Thyroid gland (tissue), 4 donors: ENCODE measurements around the gene MAP4. TPM values are rescaled to one million over a fixed set of nuclear protein-coding genes. Genes with fewer than 3 reads are reported as not detected.
"Not testable (repeated sequence)": the region's sequence is repeated elsewhere in the genome, so short reads cannot be mapped to it uniquely, and the experiment has no call there.

Experiments
- DNase-seq, 2 donors: peaks; one replicate each; pipeline ENCODE4 v3.0.0-alpha.2; 2019
- H3K27ac ChIP-seq, 3 donors: fragments of 200-600 bp; sonication (generic); 1 replicate in 2 of 3; 2 replicates in 1 of 3; pipeline ENCODE4 v1.5.1; 2016 to 2019; ENCODE audit warnings: mild to moderate bottlenecking in 1 of 3, moderate library complexity in 1 of 3
- H3K27me3 ChIP-seq: fragments of 200-600 bp; sonication (generic); one replicate; pipeline ENCODE4 v1.5.1; 2019
- H3K36me3 ChIP-seq, 2 donors: fragments of 200-600 bp; sonication (generic); one replicate each; pipeline ENCODE4 v1.5.1; 2016 to 2019
- H3K4me1 ChIP-seq, 2 donors: fragments of 200-600 bp; sonication (generic); one replicate each; pipeline ENCODE4 v1.5.1; 2017 to 2019
- H3K4me3 ChIP-seq, 3 donors: fragments of 200-600 bp; sonication (generic); replicated peaks in 1 of 3; 1 replicate in 2 of 3; 2 replicates in 1 of 3; pipeline ENCODE4 v1.5.1; 2016; ENCODE audit warnings: mild to moderate bottlenecking in 1 of 3
- H3K9me3 ChIP-seq: fragments of 200-600 bp; sonication (generic); one replicate; pipeline ENCODE4 v1.5.1; 2017
- POLR2A ChIP-seq, 2 donors: fragments of 450-650 bp; IDR thresholded peaks; one replicate each; pipeline ENCODE4 v1.6.1; 2017; ENCODE audit warnings: antibody characterized with exemption in 2 of 2, mild to moderate bottlenecking in 2 of 2, moderate library complexity in 1 of 2
- WGBS, 2 donors: methylation state at CpG; one replicate each; pipeline ENCODE4 v1.1.5; 2017; 5-methylcytosine and 5-hydroxymethylcytosine counted together
- intact Hi-C: fragments of 100-400 bp; cut with DNase I; formaldehyde crosslinking; loops from one replicate; pipeline ENCODE4 v1.15.1; 2023
- total RNA-seq, 4 donors: library from RNA; depleted of rRNA; stranded (reverse); fragments of >200 nt; gene quantifications; one replicate each; pipeline ENCODE4 v1.2.3, GENCODE V29; 2016
- TF ChIP-seq, protein P1 (sequence below), 6 experiments: fragments of 200-600 bp in 3 of 6; fragments of 450-650 bp in 3 of 6; sonication (generic) in 3 of 6; IDR thresholded peaks; one replicate each; pipeline ENCODE4 v1.5.1; 2016 to 2019; ENCODE audit warnings: antibody characterized with exemption in 6 of 6, mild to moderate bottlenecking in 2 of 6, inconsistent platforms in 1 of 6, moderate library complexity in 1 of 6

MAP4 gene
- total RNA-seq, 4 donors from 2014 or later, result 75.5 to 103 (median 88.0) TPM

DNA sequence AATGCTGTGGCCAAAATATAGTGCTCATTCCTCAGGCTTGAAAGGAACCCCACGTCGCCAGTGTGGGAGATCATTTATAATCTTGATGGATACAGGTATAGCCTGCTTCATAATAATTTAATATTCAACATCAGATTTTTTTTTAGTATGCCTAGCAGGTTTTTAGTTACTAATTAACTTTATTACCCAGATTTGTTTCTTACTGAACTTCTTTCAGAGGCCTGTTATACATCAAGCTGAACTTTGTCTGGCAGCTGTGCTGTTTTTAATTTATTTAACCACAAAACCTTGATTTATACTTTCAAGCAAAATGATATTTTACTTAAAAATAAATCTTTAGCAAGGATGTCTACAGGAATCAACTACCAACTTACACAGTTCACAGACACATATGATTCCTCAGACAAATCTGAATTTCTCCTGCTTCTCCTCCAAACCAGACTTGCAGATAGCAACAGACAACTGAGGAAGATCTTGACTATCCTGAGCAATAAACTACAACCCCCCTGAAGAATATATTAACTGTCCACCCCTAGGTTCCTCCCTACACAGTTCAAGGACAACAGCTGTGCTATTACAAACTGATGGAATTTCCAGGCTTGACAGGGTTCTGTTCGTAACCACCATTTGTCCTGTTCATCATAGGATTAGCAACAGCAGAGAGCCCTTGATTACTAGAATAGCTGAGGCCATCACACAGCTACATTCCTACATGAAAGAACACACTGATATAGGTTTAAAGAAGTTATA is 610 bp downstream of the MAP4 start:
- H3K9me3 ChIP-seq, result no peaks in the 10 kb centered on the region
- no peak for DNase-seq
- H3K27me3 ChIP-seq, result no peaks in the 10 kb centered on the region
- peaks cover 10 to 20% of the 10 kb centered on the region in 2 donors for H3K4me1 ChIP-seq
- H3K27ac ChIP-seq, result no peak overlapping the region
- no peaks in the 10 kb centered on the region for H3K36me3 ChIP-seq
- intact Hi-C loops, result no loop called here
- 86 to 92% methylated on average over 3 of the region's 3 CpGs for WGBS, 2 donors
- H3K4me3 ChIP-seq, result no peak overlapping the region
- TF ChIP-seq, protein P1, sequence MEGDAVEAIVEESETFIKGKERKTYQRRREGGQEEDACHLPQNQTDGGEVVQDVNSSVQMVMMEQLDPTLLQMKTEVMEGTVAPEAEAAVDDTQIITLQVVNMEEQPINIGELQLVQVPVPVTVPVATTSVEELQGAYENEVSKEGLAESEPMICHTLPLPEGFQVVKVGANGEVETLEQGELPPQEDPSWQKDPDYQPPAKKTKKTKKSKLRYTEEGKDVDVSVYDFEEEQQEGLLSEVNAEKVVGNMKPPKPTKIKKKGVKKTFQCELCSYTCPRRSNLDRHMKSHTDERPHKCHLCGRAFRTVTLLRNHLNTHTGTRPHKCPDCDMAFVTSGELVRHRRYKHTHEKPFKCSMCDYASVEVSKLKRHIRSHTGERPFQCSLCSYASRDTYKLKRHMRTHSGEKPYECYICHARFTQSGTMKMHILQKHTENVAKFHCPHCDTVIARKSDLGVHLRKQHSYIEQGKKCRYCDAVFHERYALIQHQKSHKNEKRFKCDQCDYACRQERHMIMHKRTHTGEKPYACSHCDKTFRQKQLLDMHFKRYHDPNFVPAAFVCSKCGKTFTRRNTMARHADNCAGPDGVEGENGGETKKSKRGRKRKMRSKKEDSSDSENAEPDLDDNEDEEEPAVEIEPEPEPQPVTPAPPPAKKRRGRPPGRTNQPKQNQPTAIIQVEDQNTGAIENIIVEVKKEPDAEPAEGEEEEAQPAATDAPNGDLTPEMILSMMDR (IDR thresholded peaks at IDR 0.05), result no peak
- TF ChIP-seq POLR2A (IDR thresholded peaks at IDR 0.05), result no peak

DNA sequence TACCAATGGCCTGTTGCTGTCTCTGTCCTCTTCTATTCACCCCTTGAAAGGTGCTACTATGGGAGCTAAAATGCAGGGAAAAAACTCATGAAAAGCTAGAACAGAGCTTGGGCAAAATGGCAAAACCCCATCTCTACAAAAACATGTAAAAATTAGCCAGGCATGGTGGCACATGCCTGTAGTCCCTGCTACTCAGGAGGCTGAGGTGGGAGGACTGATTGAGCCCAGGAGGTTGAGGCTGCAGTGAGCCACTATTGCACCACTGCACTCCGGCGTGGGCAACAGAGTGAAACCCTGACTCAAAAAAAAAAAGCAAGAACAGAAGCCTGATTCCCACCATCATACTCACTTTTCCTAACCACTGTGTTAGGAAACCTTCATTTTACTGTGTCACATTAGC is 1.9 kb downstream of the MAP4 start:
- intact Hi-C loops, result no loop called here
- Histone ChIP-seq H3K9me3 (no peaks in the 10 kb centered on the region), H3K27ac (peak overlapping the region in 1 of 3 donors; percentile 47), H3K4me3 (no peak overlapping the region), H3K4me1 (peaks cover 10 to 20% of the 10 kb centered on the region in 2 donors), H3K36me3 (no peaks in the 10 kb centered on the region), H3K27me3 (no peaks in the 10 kb centered on the region)
- TF ChIP-seq, protein P1 (IDR thresholded peaks at IDR 0.05), result no peak
- TF ChIP-seq POLR2A (IDR thresholded peaks at IDR 0.05), result no peak
- DNase-seq, result no peak
- WGBS, 2 donors, result 94 to 100% methylated on average over 2 of the region's 2 CpGs

DNA sequence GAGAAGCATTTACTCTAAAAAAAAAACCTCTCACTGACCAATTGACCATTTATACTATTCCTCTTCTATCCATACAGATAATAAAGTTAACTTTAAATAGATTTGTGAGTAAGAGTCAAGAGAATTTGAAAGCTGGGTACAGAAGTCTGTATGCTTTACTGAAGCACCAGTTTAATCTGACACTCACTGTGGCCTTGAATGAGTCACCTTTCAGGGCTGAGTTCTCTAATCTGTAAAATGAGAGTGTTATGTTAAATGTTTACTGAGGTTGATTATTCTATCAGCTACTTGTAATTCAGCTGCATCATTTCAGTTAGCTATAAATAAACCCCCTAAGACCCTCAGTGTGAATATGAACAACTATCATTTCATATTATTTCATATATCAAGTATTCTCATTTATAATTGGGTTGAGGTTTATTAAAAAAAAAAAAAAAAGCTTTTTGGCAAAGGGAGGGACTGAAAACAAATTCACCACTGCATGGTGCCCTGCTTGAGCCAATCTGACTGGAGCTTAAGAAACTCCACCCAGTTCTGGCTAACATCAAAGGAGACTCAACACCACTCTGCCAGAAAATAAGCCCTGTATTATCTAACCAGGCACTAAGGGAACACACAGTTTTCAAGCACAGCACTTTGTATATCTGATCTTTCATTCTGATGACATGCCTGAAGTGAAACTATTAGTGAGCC is 2.8 kb downstream of the MAP4 start:
- peak; percentile 20 to 21 for DNase-seq
- H3K27ac ChIP-seq, result peak overlapping the region in 1 of 3 donors; percentile 47
- intact Hi-C loops, result no loop called here

DNA sequence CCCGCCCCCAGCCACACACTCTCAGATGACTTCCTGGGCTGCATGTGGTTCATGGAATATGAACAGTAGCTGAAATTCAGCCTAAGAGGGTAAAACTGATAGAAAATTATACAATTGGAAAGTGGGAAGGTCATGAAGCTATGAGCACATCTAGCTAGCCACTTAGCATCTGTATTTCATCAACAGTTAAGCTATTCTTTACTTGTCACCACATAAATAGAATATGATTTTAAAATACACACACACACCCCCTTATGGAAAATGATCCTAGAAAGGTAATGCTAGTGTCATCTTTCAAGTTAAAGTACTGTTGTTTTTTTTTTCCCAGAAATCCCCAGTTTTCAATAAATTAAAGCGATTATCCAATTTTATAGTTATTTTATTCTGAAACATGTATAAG is 3.6 kb downstream of the MAP4 start:
- no peaks in the 10 kb centered on the region for H3K36me3 ChIP-seq
- WGBS, 2 donors, result 91 to 97% methylated on average over 2 of the region's 2 CpGs
- H3K9me3 ChIP-seq, result no peaks in the 10 kb centered on the region
- intact Hi-C loops, result no loop called here
- TF ChIP-seq POLR2A (IDR thresholded peaks at IDR 0.05), result no peak
- TF ChIP-seq, protein P1 (IDR thresholded peaks at IDR 0.05), result no peak
- H3K4me3 ChIP-seq, result no peak overlapping the region
- DNase-seq, result no peak
- no peak overlapping the region for H3K27ac ChIP-seq
- no peaks in the 10 kb centered on the region for H3K27me3 ChIP-seq
- peaks cover 10 to 20% of the 10 kb centered on the region in 2 donors for H3K4me1 ChIP-seq

More for the DNA sequence above, 2.8 kb downstream of the MAP4 start:
- no peaks in the 10 kb centered on the region for H3K27me3 ChIP-seq
- no peak for TF ChIP-seq POLR2A (IDR thresholded peaks at IDR 0.05)
- TF ChIP-seq, protein P1 (IDR thresholded peaks at IDR 0.05), result no peak
- H3K4me3 ChIP-seq, result no peak overlapping the region
- H3K36me3 ChIP-seq, result no peaks in the 10 kb centered on the region
- H3K4me1 ChIP-seq, result peaks cover 10 to 20% of the 10 kb centered on the region in 2 donors
- H3K9me3 ChIP-seq, result no peaks in the 10 kb centered on the region

DNA sequence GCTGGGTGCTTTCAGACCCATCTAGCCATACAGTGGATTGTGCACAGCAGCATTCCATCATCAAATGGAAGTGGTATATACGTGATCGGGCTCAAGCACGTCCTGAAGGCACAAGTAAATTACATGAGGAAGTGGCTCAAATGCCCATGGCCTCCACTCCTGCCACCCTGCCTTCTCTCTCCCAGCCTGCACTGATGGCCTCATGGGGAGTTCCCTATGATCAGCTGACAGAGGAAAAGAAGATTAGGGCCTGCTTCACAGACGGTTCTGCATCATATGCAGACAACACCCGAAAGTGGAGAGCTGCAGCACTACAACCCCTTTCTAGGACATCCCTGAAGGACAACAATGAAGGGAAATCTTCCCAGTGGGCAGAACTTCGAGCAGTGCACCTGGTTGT is 8.2 kb downstream of the MAP4 start:
- intact Hi-C loops, H3K4me3 ChIP-seq, H3K27ac ChIP-seq, DNase-seq, H3K36me3 ChIP-seq, H3K4me1 ChIP-seq, H3K27me3 ChIP-seq, H3K9me3 ChIP-seq: not testable (repeated sequence)
- 96 to 98% methylated on average over 6 of the region's 6 CpGs for WGBS, 2 donors

DNA sequence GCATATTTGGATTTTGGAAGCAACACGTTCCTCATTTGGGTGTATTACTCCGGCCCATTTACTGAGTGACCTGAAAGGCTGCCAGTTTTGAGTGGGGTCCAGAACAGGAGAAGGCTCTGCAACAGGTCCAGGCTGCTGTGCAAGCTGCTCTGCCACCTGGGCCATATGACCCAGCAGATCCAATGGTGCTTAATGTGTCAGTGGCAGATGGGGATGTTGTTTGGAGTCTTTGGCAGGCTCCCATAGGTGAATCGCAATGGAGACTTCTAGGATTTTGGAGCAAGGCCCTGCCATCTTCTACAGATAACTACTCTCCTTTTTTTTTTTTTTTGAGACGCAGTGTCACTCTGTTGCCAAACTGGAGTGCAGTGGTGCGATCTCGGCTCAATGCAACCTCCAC is 8.9 kb downstream of the MAP4 start:
- not testable (repeated sequence) for H3K4me1 ChIP-seq, H3K9me3 ChIP-seq
- WGBS, 2 donors, result 96 to 97% methylated on average over 6 of the region's 6 CpGs

DNA sequence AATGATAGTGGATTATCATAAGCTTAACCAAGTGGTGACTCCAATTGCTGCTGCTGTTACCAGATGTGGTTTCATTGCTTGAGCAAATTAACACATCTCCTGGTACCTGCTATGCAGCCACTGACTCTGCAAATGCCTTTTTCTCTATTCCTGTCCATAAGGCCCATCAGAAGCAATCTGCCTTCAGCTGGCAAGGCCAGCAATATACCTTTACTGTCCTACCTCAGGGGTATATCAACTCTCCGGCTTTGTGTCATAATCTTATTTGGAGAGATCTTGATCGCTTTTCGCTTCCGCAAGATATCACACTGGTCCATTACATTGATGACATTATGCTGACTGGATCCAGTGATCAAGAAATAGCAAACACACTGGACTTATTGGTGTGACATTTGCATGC is 9.4 kb downstream of the MAP4 start:
- intact Hi-C loops, H3K4me1 ChIP-seq, H3K9me3 ChIP-seq, H3K4me3 ChIP-seq, DNase-seq, H3K36me3 ChIP-seq, H3K27me3 ChIP-seq, H3K27ac ChIP-seq: not testable (repeated sequence)
- WGBS, 2 donors, result 97 to 98% methylated on average over 4 of the region's 4 CpGs

More for the DNA sequence above, 8.9 kb downstream of the MAP4 start:
- DNase-seq, intact Hi-C loops, H3K27ac ChIP-seq, H3K27me3 ChIP-seq, H3K4me3 ChIP-seq, H3K36me3 ChIP-seq: not testable (repeated sequence)
